ENCODE data around the gene CIC.

CIC gene

GRCh38 chr19:42288881-42289555, 20.0 kb downstream of the CIC start:
- DNase-seq (ENCODE audit: low read depth): no peak

GRCh38 chr19:42289556-42290041, 20.5 kb downstream of the CIC start:
- DNase-seq (ENCODE audit: low read depth): no peak

- DNase-seq (ENCODE audit: low read depth): no peak
These were observed 21.1 kb downstream of the CIC start for GRCh38 chr19:42290136-42290522.

- DNase-seq (ENCODE audit: low read depth): no peak
These were observed 21.7 kb downstream of the CIC start for GRCh38 chr19:42290523-42291434.

GRCh38 chr19:42291435-42291810, 22.4 kb downstream of the CIC start:
- DNase-seq (ENCODE audit: low read depth): no peak

GRCh38 chr19:42292042-42292960, 23.2 kb downstream of the CIC start:
- no peak for DNase-seq (ENCODE audit: low read depth)

GRCh38 chr19:42292963-42293362, 23.9 kb downstream of the CIC start:
- DNase-seq (ENCODE audit: low read depth): no peak

GRCh38 chr19:42293540-42293939, 24.5 kb downstream of the CIC start:
- no peak for DNase-seq (ENCODE audit: low read depth)

GRCh38 chr19:42293948-42294347, 24.9 kb downstream of the CIC start:
- no peak for DNase-seq (ENCODE audit: low read depth)

GRCh38 chr19:42294471-42295137, 25.6 kb downstream of the CIC start:
- no peak for DNase-seq (ENCODE audit: low read depth)

- no peak for DNase-seq (ENCODE audit: low read depth)
These were observed 26.3 kb downstream of the CIC start for GRCh38 chr19:42295342-42295741.

GRCh38 chr19:42295831-42296525, 26.9 kb downstream of the CIC start:
- peak; percentile 88 for DNase-seq (ENCODE audit: low read depth)

GRCh38 chr19:42297039-42297438, 28.0 kb downstream of the CIC start:
- DNase-seq (ENCODE audit: low read depth): no peak

GRCh38 chr19:42301646-42302203, 32.7 kb downstream of the CIC start, which contains the start of gene PRR19:
TSS of gene PRR19 (plus strand) at chr19:42302132. CDS start at chr19:42309585, 7,453 bp downstream.
- DNase-seq (ENCODE audit: low read depth): no peak

- no peak for DNase-seq (ENCODE audit: low read depth)
These were observed 34.0 kb downstream of the CIC start for GRCh38 chr19:42303101-42303464.

GRCh38 chr19:42303876-42304275, 34.8 kb downstream of the CIC start:
- DNase-seq (ENCODE audit: low read depth): no peak

- no peak for DNase-seq (ENCODE audit: low read depth)
These were observed 37.6 kb downstream of the CIC start for GRCh38 chr19:42306646-42307045.

- no peak for DNase-seq (ENCODE audit: low read depth)
These were observed 40.6 kb downstream of the CIC start for GRCh38 chr19:42309686-42310085.

- DNase-seq (ENCODE audit: low read depth): no peak
These were observed 42.6 kb downstream of the CIC start for GRCh38 chr19:42311657-42312056.

GRCh38 chr19:42312370-42312769, 43.3 kb downstream of the CIC start:
- no peak for DNase-seq (ENCODE audit: low read depth)
